Inflammatory macrophage (primary cell): ENCODE results near the gene S100A13.
"Not testable (repeated sequence)": the region's sequence is repeated elsewhere in the genome, so short reads cannot be mapped to it uniquely, and the experiment has no call there.

Source experiments
- DNase-seq, 2 donors: peaks; one replicate each; pipeline ENCODE4 v3.0.0-alpha.2; 2020 to 2022

S100A13 gene

GRCh38 chr1:153648000-153648643 is 20.8 kb upstream of the S100A13 start:
- DNase-seq: no peak

- DNase-seq: no peak
Measured at GRCh38 chr1:153647346-153647714, 20.0 kb upstream of the S100A13 start.

- peak; percentile 88 to 91 for DNase-seq
Measured at GRCh38 chr1:153646672-153647345, 19.5 kb upstream of the S100A13 start.

DNA sequence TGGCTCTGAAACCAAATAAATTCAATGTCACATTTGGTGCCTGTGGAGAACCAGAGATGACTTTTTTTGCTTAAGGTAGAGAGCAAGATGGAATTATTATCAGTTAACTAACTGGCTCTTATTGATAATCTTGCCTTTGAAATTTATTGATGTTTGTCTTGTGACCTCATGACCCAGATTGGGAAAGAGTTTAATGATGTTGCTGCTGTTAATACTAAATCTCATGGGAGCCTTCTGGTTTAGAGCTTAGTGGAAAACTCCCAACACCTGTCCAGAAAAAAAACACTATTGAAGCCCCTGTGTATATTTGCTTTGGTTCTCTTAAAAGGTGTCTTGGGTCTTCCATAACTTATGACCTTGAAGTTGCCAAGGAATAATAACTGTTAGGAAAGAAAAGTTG is 16.5 kb upstream of the S100A13 start:
- no peak for DNase-seq

- DNase-seq: no peak
Measured at GRCh38 chr1:153643100-153643499, 15.8 kb upstream of the S100A13 start.

DNA sequence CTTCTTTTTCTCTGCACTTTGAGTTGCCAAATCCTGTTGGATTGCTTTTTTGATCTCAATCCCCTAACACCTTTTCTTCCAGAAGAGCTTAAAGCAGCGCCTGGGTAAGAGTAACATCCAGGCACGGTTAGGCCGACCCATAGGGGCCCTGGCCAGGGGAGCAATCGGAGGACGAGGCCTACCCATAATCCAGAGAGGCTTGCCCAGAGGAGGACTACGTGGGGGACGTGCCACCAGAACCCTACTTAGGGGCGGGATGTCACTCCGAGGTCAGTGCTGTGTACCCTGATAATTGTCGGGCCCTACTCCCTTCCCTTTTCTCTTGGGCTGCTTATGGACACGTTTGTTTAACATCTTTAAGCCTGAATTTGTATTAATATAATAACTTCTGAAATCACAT is 14.9 kb upstream of the S100A13 start:
- no peak for DNase-seq

DNA sequence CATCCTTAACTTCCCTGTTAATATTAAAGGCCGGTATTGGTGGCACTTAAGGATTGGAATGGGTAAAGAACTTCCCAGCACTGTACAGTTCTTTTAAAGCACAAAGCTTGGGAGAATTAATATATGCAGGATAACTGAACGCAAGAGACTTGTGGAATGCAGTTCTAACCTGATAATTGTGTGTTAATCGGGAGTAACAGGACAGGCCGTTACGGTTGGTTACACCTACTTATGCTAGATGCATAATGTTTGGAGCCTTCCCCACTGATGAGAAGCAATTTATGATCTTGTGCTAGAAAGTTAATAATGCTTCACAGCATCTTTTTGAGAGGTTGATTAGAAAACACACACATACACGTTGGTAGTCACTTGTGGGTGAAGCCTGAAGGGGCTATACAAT is 13.6 kb upstream of the S100A13 start:
- DNase-seq: no peak

DNA sequence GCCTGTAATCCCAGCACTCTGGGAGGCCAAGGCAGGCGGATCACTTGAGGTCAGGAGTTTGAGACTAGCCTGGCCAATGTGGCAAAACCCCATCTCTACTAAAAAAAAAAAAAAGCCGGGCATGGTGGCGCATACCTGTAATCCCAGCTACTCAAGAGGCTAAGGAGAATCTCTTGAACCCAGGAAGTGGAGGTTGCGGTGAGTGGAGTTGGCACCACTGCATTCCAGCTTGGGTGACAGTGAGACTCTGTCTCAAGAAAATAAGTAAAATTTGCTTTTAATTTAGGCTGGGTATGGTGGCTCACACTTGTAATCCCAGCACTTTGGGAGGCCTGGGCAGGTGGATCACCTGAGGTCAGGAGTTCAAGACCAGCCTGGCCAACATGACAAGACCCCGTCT is 12.9 kb upstream of the S100A13 start:
- DNase-seq: not testable (repeated sequence)

DNA sequence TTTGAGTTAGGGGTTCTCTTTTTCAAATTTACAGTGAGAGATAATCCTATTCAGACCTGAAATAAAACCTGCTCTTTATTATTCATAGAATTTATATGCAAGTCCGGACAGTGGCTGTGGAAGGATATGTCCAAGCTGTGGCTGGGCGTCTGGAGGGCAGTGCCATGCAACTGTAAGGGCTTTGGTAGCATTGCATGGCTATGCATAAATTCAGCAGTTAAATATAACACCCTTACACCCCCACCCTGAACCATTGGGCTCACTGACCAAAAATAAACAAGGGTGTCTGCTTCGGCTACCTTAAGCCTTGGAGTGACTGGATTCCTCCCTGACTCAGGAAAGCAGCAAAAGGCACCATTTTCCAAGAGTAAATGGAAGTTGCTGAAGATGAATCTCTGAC is 12.0 kb upstream of the S100A13 start:
- no peak for DNase-seq

DNA sequence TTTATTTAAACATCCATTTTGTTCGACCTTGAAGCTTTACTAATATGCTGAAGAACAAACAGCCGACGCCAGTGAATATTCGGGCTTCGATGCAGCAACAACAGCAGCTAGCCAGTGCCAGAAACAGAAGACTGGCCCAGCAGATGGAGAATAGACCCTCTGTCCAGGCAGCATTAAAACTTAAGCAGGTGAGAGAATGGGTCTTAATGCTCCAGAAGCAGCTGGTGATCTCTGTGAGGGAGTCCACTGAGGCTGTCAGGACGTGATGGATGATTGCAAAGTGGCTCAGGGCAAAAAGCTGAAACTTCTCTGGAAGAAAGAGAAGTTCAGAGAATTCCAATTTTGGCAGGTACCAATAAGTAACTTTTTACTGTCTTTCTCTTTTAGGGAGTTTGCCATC is 11.0 kb upstream of the S100A13 start:
- no peak for DNase-seq

GRCh38 chr1:153636312-153636711 is 9.0 kb upstream of the S100A13 start:
- no peak for DNase-seq

GRCh38 chr1:153635872-153636271 is 8.6 kb upstream of the S100A13 start:
- no peak for DNase-seq

- peak; percentile 99 to 100 for DNase-seq
Measured at GRCh38 chr1:153633754-153634665, 6.7 kb upstream of the S100A13 start, which contains the start of gene CHTOP. CHTOP (plus strand) TSS chr1:153634066; CDS start chr1:153636589, 2,523 bp downstream.

DNA sequence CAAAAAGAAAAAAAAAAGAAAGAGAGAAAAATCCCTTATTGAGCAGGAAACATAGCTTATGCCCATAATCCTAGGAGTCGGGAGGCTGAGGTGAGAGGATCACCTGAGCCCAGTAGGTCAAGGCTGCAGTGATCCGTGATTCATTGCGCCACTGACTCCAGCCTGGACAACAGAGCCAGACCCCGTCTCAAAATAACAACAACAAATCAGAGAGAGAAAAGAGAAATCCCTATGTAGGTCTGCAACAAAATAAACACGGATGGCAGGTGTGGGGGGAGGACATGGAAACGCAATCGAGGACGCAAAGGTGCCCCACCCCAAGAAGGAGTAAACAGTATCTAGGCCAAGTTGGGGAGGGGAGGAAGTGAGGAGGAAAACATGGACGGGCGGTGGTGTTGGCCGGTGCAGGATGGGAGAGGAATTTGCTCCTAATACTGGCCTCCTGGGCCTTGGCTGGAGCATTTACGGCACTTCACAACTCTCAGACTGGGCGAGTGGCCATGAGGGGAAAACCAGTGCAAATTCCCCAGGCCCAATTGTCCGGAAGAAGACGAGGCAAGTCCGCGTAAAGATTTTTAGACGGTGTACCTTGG is 6.0 kb upstream of the S100A13 start:
- DNase-seq: no peak

DNA sequence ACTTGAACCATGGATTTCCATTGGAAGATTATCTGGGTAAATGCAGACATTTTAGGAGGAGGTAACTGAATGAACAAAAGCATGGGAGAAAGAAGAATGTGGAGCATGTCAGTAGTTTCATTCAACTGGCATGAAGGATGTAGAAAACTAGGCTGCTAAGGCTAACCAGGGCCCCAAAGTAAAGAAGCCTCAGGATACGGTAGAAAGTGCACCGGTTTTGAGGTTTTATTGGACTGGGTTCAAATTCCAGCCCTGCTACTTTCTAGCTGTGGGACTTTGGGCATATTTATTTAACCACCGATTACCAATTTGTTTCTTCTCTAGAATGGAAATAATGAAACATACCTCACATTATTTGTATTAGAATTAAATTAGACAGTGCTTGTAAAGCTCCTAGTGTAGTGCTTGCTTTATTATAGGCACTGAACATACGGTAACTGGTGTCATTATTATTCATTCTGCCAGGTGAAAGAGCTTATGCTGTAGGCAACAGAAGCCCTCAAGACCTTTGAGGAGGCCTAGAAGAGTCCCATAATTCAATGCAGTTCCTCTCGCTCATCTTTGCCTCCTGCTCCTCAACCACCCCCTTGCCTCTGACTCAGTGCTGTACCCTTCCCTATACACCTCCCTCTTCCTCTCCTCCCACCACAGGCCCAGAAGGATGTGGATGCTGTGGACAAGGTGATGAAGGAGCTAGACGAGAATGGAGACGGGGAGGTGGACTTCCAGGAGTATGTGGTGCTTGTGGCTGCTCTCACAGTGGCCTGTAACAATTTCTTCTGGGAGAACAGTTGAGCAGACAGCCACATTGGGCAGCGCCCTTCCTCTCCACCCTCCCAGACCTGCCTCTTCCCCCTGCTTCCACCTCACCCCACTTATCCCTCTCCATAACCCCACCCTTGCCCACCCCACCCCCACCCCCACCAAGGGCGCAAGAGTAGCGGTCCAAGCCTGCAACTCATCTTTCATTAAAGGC is 4.0 kb upstream of the S100A13 start:
- DNase-seq: peak in 1 of 2 donors; percentile 26

GRCh38 chr1:153630384-153630783 is 3.1 kb upstream of the S100A13 start:
- DNase-seq: no peak

GRCh38 chr1:153629971-153630370 is 2.7 kb upstream of the S100A13 start:
- peak in 1 of 2 donors; percentile 22 for DNase-seq

GRCh38 chr1:153629343-153629665 is 2.0 kb upstream of the S100A13 start:
- DNase-seq: no peak

- DNase-seq: no peak
Measured at GRCh38 chr1:153628638-153629342, 1.5 kb upstream of the S100A13 start.

DNA sequence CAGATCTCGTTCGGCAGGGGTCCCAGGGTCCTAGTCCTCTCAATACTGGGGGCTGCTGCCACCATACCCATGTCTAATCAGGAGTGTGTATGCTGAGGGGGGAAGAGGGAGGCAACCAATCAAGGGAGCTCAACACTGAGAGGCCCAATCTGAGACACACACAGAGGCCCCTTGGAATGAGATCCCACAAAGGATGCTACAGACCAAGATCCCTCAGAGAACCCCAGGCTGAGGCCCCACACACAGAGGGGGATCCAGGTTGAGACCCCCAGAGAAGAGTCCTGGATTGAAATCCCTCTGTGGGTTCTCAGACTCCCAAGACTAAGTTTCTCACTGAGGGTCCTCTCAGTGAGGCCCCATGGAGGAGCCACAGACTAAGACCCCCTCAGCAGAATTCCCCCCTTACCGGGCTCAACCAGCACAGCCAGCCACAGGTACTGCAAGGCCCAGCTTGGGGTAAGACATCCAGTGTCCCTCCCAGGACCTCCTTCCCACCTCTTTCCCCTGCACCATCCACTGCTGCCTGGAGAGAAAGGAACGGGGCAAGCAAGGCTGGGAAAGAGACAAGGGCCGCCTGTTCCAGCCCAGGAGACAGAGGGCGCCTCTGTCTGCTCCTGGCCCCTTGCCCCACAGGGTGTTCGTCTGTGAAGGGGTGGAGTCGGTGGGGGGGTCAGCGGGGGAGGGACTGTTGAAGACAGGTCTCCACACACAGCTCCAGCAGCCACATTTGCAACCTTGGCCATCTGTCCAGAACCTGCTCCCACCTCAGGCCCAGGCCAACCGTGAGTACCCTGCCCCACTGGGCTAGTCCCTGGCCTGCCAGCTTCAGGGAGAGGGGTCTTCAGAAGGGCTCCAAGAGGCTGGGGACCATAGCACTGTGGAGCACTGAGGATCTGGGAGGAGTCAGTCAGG is 666 bp upstream of the S100A13 start, which contains the start of gene S100A1:
TSS of gene S100A1 (plus strand) at position 720 of the 912 bp plus-strand sequence. CDS start 2,088 bp downstream, outside the sequence.
- no peak for DNase-seq
